Measurements from ENCODE around the gene FYN. TPM values are rescaled to one million over a fixed set of nuclear protein-coding genes. Genes with fewer than 3 reads are reported as not detected.
"Not testable (repeated sequence)": the region's sequence is repeated elsewhere in the genome, so short reads cannot be mapped to it uniquely, and the experiment has no call there.

Gene FYN
- total RNA-seq, 1 donor from 2014 or later, result 130 TPM

GRCh38 chr6:111909238-111909637 is 36.0 kb upstream of the FYN start:
- no peaks in the 10 kb centered on the region for H3K27me3 ChIP-seq
- no peak for TF ChIP-seq POLR2AphosphoS5 (IDR thresholded peaks at IDR 0.05; ENCODE audit: insufficient read depth in 1 of 2, low read depth in 1 of 2)
- no peak for TF ChIP-seq POLR2A (IDR thresholded peaks at IDR 0.05)
- TF ChIP-seq CTCF (IDR thresholded peaks at IDR 0.05), result no peak

GRCh38 chr6:111908365-111908764 is 35.1 kb upstream of the FYN start:
- H3K36me3 ChIP-seq; H3K4me3 ChIP-seq; H3K4me1 ChIP-seq; H3K27ac ChIP-seq; H3K27me3 ChIP-seq; H3K9me3 ChIP-seq; intact Hi-C loops (cut with DNase I); DNase-seq (ENCODE audit: extremely low spot score in 2 of 2): not testable (repeated sequence)

More at GRCh38 chr6:111909238-111909637, 36.0 kb upstream of the FYN start:
- H3K4me3 ChIP-seq, result no peak overlapping the region
- H3K9me3 ChIP-seq, result no peaks in the 10 kb centered on the region
- intact Hi-C loops (cut with DNase I), result no loop called here
- no peak overlapping the region for H3K27ac ChIP-seq
- no peaks in the 10 kb centered on the region for H3K4me1 ChIP-seq
- DNase-seq (ENCODE audit: extremely low spot score in 2 of 2), result no peak
- no peaks in the 10 kb centered on the region for H3K36me3 ChIP-seq

GRCh38 chr6:111900735-111901134 is 27.5 kb upstream of the FYN start:
- Histone ChIP-seq H3K9me3 (no peaks in the 10 kb centered on the region), H3K36me3 (no peaks in the 10 kb centered on the region), H3K4me1 (no peaks in the 10 kb centered on the region), H3K27me3 (no peaks in the 10 kb centered on the region), H3K27ac (no peak overlapping the region), H3K4me3 (no peak overlapping the region)
- no peak for DNase-seq (ENCODE audit: extremely low spot score in 2 of 2)
- TF ChIP-seq POLR2AphosphoS5 (IDR thresholded peaks at IDR 0.05; ENCODE audit: insufficient read depth in 1 of 2, low read depth in 1 of 2) (no peak), CTCF (IDR thresholded peaks at IDR 0.05) (no peak), POLR2A (IDR thresholded peaks at IDR 0.05) (no peak)
- intact Hi-C loops (cut with DNase I), result no loop called here

GRCh38 chr6:111899531-111899930 is 26.3 kb upstream of the FYN start:
- H3K27ac ChIP-seq, result no peak overlapping the region
- TF ChIP-seq POLR2AphosphoS5 (IDR thresholded peaks at IDR 0.05; ENCODE audit: insufficient read depth in 1 of 2, low read depth in 1 of 2) (no peak), CTCF (IDR thresholded peaks at IDR 0.05) (no peak), POLR2A (IDR thresholded peaks at IDR 0.05) (no peak)
- intact Hi-C loops (cut with DNase I), result no loop called here
- H3K4me1 ChIP-seq, result no peaks in the 10 kb centered on the region
- no peaks in the 10 kb centered on the region for H3K9me3 ChIP-seq
- H3K36me3 ChIP-seq, result no peaks in the 10 kb centered on the region
- no peak for DNase-seq (ENCODE audit: extremely low spot score in 2 of 2)
- H3K27me3 ChIP-seq, result no peaks in the 10 kb centered on the region
- H3K4me3 ChIP-seq, result no peak overlapping the region

- TF ChIP-seq POLR2AphosphoS5 (IDR thresholded peaks at IDR 0.05; ENCODE audit: insufficient read depth in 1 of 2, low read depth in 1 of 2) (no peak), CTCF (IDR thresholded peaks at IDR 0.05) (no peak), POLR2A (IDR thresholded peaks at IDR 0.05) (no peak)
- no peaks in the 10 kb centered on the region for H3K9me3 ChIP-seq
- H3K4me1 ChIP-seq, result no peaks in the 10 kb centered on the region
- DNase-seq (ENCODE audit: extremely low spot score in 2 of 2), result no peak
- no peak overlapping the region for H3K4me3 ChIP-seq
- H3K36me3 ChIP-seq, result no peaks in the 10 kb centered on the region
- intact Hi-C loops (cut with DNase I), result no loop called here
- no peak overlapping the region for H3K27ac ChIP-seq
- H3K27me3 ChIP-seq, result no peaks in the 10 kb centered on the region
Measured at GRCh38 chr6:111898452-111898851, 25.2 kb upstream of the FYN start.

GRCh38 chr6:111894951-111895350 is 21.7 kb upstream of the FYN start:
- no peaks in the 10 kb centered on the region for H3K4me1 ChIP-seq
- intact Hi-C loops (cut with DNase I), result no loop called here
- H3K4me3 ChIP-seq, result no peak overlapping the region
- H3K9me3 ChIP-seq, result no peaks in the 10 kb centered on the region
- TF ChIP-seq POLR2A (IDR thresholded peaks at IDR 0.05), result no peak
- no peak for TF ChIP-seq CTCF (IDR thresholded peaks at IDR 0.05)
- no peak for TF ChIP-seq POLR2AphosphoS5 (IDR thresholded peaks at IDR 0.05; ENCODE audit: insufficient read depth in 1 of 2, low read depth in 1 of 2)
- DNase-seq (ENCODE audit: extremely low spot score in 2 of 2), result no peak
- no peaks in the 10 kb centered on the region for H3K27me3 ChIP-seq
- no peaks in the 10 kb centered on the region for H3K36me3 ChIP-seq
- H3K27ac ChIP-seq, result no peak overlapping the region

Data from vagina (tissue), 2 donors.